ENCODE results near the gene TMEM161A. TPM values are rescaled to one million over a fixed set of nuclear protein-coding genes. Genes with fewer than 3 reads are reported as not detected.
A peak's percentile ranks its signal among the peaks of the same experiment; 100 is the strongest.

The TMEM161A gene
- 10 to 100 TPM; 13.7 to 22.1 TPM for total RNA-seq

GRCh38 chr19:19138109-19138981 is at the start of gene TMEM161A:
TSS of gene TMEM161A (minus strand) at chr19:19138478. CDS start at chr19:19138428, 50 bp downstream.
- peaks cover 15% of the 10 kb centered on the region for H3K4me1 ChIP-seq
- H3K9me3 ChIP-seq = no peaks in the 10 kb centered on the region
- peak in 2 of 3 donors; percentile 77 to 83 for TF ChIP-seq POLR2A (IDR thresholded peaks at IDR 0.05)
- TF ChIP-seq CTCF (IDR thresholded peaks at IDR 0.05) = peak in 1 of 7 experiments; percentile 1
- peak; percentile 98 to 99 (median 98) for DNase-seq
- intact Hi-C loops (cut with DNase I) = loop anchor here (10.0 kb wide), 1 partner anchor 84 kb away; no protein-coding TSS in a partner anchor
- H3K4me3 ChIP-seq = peak within 1 kb of the TSS; percentile 17 to 31
- ATAC-seq = peak; percentile 100
- no peaks in the 10 kb centered on the region for H3K36me3 ChIP-seq (replicated peaks in 1 of 2; ENCODE audit: insufficient read depth in 1 of 2, low read depth in 2 of 2)
- H3K27me3 ChIP-seq = no peaks in the 10 kb centered on the region
- WGBS, 2 donors = 3 to 5% methylated on average over 22 to 42 of the region's 42 CpGs
- H3K27ac ChIP-seq = peak within 1 kb of the TSS in 3 of 4 donors; percentile 52 to 59 (median 52)

GRCh38 chr19:19186742-19187141 is 48.5 kb upstream of the TMEM161A start:
- no peak for ATAC-seq
- H3K4me1 ChIP-seq = peaks cover 23% of the 10 kb centered on the region
- no peak for TF ChIP-seq POLR2A (IDR thresholded peaks at IDR 0.05)
- no peak for TF ChIP-seq CTCF (IDR thresholded peaks at IDR 0.05)
- H3K27ac ChIP-seq = no peak overlapping the region
- intact Hi-C loops (cut with DNase I) = no loop called here
- no peaks in the 10 kb centered on the region for H3K27me3 ChIP-seq
- 88 to 96% methylated on average over 2 to 12 of the region's 14 CpGs for WGBS, 2 donors
- H3K4me3 ChIP-seq = no peak overlapping the region
- no peaks in the 10 kb centered on the region for H3K9me3 ChIP-seq
- peaks cover 0 to 5% of the 10 kb centered on the region in 2 donors for H3K36me3 ChIP-seq (replicated peaks in 1 of 2; ENCODE audit: insufficient read depth in 1 of 2, low read depth in 2 of 2)
- no peak for DNase-seq

GRCh38 chr19:19185853-19186740 is 47.8 kb upstream of the TMEM161A start:
- H3K27me3 ChIP-seq = no peaks in the 10 kb centered on the region
- ATAC-seq = peak; percentile 43
- 46 to 56% methylated on average over 5 to 9 of the region's 9 CpGs for WGBS, 2 donors
- H3K4me3 ChIP-seq = no peak overlapping the region
- H3K27ac ChIP-seq = no peak overlapping the region
- H3K4me1 ChIP-seq = peaks cover 21% of the 10 kb centered on the region
- no peaks in the 10 kb centered on the region for H3K9me3 ChIP-seq
- intact Hi-C loops (cut with DNase I) = no loop called here
- peak in 3 of 4 donors; percentile 24 to 30 (median 24) for DNase-seq
- H3K36me3 ChIP-seq (replicated peaks in 1 of 2; ENCODE audit: insufficient read depth in 1 of 2, low read depth in 2 of 2) = peaks cover 0 to 5% of the 10 kb centered on the region in 2 donors
- TF ChIP-seq CTCF (IDR thresholded peaks at IDR 0.05) = peak; percentile 24 to 50 (median 37)
- no peak for TF ChIP-seq POLR2A (IDR thresholded peaks at IDR 0.05)

GRCh38 chr19:19181488-19181998 is 43.3 kb upstream of the TMEM161A start:
- WGBS, 2 donors = 88 to 94% methylated on average over 9 of the region's 9 CpGs

More at GRCh38 chr19:19181488-19181998, 43.3 kb upstream of the TMEM161A start:
- Histone ChIP-seq H3K4me3 (no peak overlapping the region), H3K9me3 (no peaks in the 10 kb centered on the region), H3K27me3 (no peaks in the 10 kb centered on the region), H3K4me1 (no peaks in the 10 kb centered on the region), H3K27ac (no peak overlapping the region), H3K36me3 (replicated peaks in 1 of 2; ENCODE audit: insufficient read depth in 1 of 2, low read depth in 2 of 2) (peaks cover 0 to 5% of the 10 kb centered on the region in 2 donors)
- no peak for TF ChIP-seq POLR2A (IDR thresholded peaks at IDR 0.05)
- ATAC-seq = no peak
- intact Hi-C loops (cut with DNase I) = no loop called here
- DNase-seq = no peak
